Astrocyte of the cerebellum (primary cell): Measurements from ENCODE around the gene CBX8.
"Not testable (repeated sequence)": the region's sequence is repeated elsewhere in the genome, so short reads cannot be mapped to it uniquely, and the experiment has no call there.

Experiments
- DNase-seq: peaks from one replicate; pipeline ENCODE4 v3.0.0-alpha.2; 2011; ENCODE audit warnings: low read depth
- H3K4me3 ChIP-seq: 2 replicates; pipeline ENCODE4 v1.5.1; 2011; ENCODE audit warnings: mild to moderate bottlenecking, low read depth, low read length, moderate library complexity
- CTCF ChIP-seq: IDR thresholded peaks from 2 replicates; pipeline ENCODE4 v1.5.1; 2012; ENCODE audit warnings: low read length, low read depth, moderate library complexity, mild to moderate bottlenecking; ENCODE audit errors: missing control alignments
- in situ Hi-C: cut with HindIII; loops from 2 replicates; pipeline ENCODE4 v1.10.0; 2017; ENCODE audit warnings: low sequenced_read_pairs

The CBX8 gene

GRCh38 chr17:79757140-79757745 is 39.6 kb downstream of the CBX8 start:
- DNase-seq, result no peak
- in situ Hi-C loops, result no loop called here
- no peak overlapping the region for H3K4me3 ChIP-seq
- no peak for TF ChIP-seq CTCF

- no peak for TF ChIP-seq CTCF
- in situ Hi-C loops, result no loop called here
- DNase-seq, result no peak
- H3K4me3 ChIP-seq, result no peak overlapping the region
These were observed 41.3 kb downstream of the CBX8 start for GRCh38 chr17:79755591-79755990.

- in situ Hi-C loops, DNase-seq, H3K4me3 ChIP-seq: not testable (repeated sequence)
These were observed 42.0 kb downstream of the CBX8 start for GRCh38 chr17:79754903-79755302.

- DNase-seq, result no peak
- no peak for TF ChIP-seq CTCF
- in situ Hi-C loops, result no loop called here
- H3K4me3 ChIP-seq, result no peak overlapping the region
These were observed 42.5 kb downstream of the CBX8 start for GRCh38 chr17:79754370-79754769.

- in situ Hi-C loops, result no loop called here
- no peak for TF ChIP-seq CTCF
- no peak overlapping the region for H3K4me3 ChIP-seq
- no peak for DNase-seq
These were observed 44.7 kb downstream of the CBX8 start for GRCh38 chr17:79752175-79752574.

GRCh38 chr17:79750650-79751545 is 46.0 kb downstream of the CBX8 start:
- in situ Hi-C loops, result no loop called here
- TF ChIP-seq CTCF, result no peak
- H3K4me3 ChIP-seq, result no peak overlapping the region
- no peak for DNase-seq

GRCh38 chr17:79749958-79750357 is 46.9 kb downstream of the CBX8 start:
- in situ Hi-C loops, result no loop called here
- H3K4me3 ChIP-seq, result no peak overlapping the region
- TF ChIP-seq CTCF, result no peak
- DNase-seq, result no peak
